ENCODE data around the gene EEF1AKMT3. TPM values are rescaled to one million over a fixed set of nuclear protein-coding genes. Genes with fewer than 3 reads are reported as not detected.

The EEF1AKMT3 gene
- total and polyA plus RNA-seq, 8 donors: 3.3 to 61.4 (median 9.2) TPM

DNA sequence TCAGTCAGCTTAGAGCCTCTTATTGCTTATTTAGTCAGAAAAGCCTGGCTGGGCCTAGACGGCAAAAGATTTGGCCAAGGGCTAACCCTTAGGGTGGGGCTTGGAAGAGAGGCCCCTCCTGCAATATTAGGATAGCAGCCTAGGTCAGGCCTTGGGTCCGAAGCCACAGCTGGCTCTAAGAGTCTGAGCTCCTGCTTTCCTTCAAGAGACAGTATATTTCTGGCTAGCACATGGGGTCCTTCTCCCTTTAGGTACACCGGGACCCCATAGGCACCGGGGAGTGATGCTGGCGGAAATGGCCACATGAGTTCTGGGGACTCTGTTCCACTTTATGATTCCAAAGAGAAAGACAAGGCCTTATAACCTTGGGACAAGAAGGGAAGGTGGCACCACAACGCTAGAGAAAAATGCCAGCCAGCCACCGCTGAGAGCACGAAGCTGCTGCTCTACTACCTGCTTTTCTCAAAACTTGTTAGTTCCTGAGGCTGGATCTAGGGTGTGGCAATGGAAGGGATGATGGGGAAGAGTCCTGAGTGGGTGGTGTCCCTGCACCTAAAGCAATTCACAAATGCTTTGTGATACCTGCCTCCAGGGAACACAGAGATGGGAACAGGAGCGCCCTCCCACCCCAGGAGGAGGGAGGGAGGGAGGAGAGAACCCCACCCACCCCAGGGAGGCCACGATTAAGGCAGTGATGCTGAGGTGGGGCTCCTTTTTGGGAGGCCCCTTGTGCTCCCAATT lies 49.2 kb downstream of the EEF1AKMT3 start:
- intact Hi-C loops (cut with DNase I; ENCODE audit: low total_unique reads): no loop called here
- H3K9me3 ChIP-seq: no peaks in the 10 kb centered on the region
- TF ChIP-seq POLR2A (IDR thresholded peaks at IDR 0.05): no peak
- TF ChIP-seq POLR2AphosphoS5 (IDR thresholded peaks at IDR 0.05): no peak
- TF ChIP-seq, protein P1, sequence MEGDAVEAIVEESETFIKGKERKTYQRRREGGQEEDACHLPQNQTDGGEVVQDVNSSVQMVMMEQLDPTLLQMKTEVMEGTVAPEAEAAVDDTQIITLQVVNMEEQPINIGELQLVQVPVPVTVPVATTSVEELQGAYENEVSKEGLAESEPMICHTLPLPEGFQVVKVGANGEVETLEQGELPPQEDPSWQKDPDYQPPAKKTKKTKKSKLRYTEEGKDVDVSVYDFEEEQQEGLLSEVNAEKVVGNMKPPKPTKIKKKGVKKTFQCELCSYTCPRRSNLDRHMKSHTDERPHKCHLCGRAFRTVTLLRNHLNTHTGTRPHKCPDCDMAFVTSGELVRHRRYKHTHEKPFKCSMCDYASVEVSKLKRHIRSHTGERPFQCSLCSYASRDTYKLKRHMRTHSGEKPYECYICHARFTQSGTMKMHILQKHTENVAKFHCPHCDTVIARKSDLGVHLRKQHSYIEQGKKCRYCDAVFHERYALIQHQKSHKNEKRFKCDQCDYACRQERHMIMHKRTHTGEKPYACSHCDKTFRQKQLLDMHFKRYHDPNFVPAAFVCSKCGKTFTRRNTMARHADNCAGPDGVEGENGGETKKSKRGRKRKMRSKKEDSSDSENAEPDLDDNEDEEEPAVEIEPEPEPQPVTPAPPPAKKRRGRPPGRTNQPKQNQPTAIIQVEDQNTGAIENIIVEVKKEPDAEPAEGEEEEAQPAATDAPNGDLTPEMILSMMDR (IDR thresholded peaks at IDR 0.05): no peak
- no peak for TF ChIP-seq EP300 (IDR thresholded peaks at IDR 0.05)
- peak overlapping the region in 3 of 5 donors; percentile 36 to 38 (median 38) for H3K27ac ChIP-seq
- no peak for DNase-seq
- H3K4me1 ChIP-seq: peaks cover 10 to 53% (median 33%) of the 10 kb centered on the region in 4 donors
- H3K27me3 ChIP-seq: no peaks in the 10 kb centered on the region
- no peak overlapping the region for H3K4me3 ChIP-seq
- 76 to 85% (median 84%) methylated on average over 10 of the region's 10 CpGs for WGBS, 5 donors
- peaks cover 67 to 84% (median 78%) of the 10 kb centered on the region in 4 donors for H3K36me3 ChIP-seq

- Histone ChIP-seq H3K27ac (peak overlapping the region in 3 of 5 donors; percentile 29 to 38 (median 36)), H3K27me3 (no peaks in the 10 kb centered on the region), H3K9me3 (no peaks in the 10 kb centered on the region), H3K36me3 (peaks cover 76 to 93% (median 87%) of the 10 kb centered on the region in 4 donors), H3K4me3 (no peak overlapping the region), H3K4me1 (peaks cover 3 to 44% (median 27%) of the 10 kb centered on the region in 4 donors)
- 81 to 87% (median 86%) methylated on average over 10 of the region's 10 CpGs for WGBS, 5 donors
- intact Hi-C loops (cut with DNase I; ENCODE audit: low total_unique reads): no loop called here
- DNase-seq: no peak
- no peak for TF ChIP-seq EP300 (IDR thresholded peaks at IDR 0.05)
- no peak for TF ChIP-seq POLR2AphosphoS5 (IDR thresholded peaks at IDR 0.05)
- no peak for TF ChIP-seq POLR2A (IDR thresholded peaks at IDR 0.05)
- TF ChIP-seq, protein P1 (IDR thresholded peaks at IDR 0.05): no peak
These were observed 50.1 kb downstream of the EEF1AKMT3 start for GRCh38 chr12:57822392-57823130.

GRCh38 chr12:57823131-57823907 lies 50.9 kb downstream of the EEF1AKMT3 start:
- TF ChIP-seq EP300 (IDR thresholded peaks at IDR 0.05): no peak
- TF ChIP-seq, protein P1 (IDR thresholded peaks at IDR 0.05): no peak
- TF ChIP-seq POLR2A (IDR thresholded peaks at IDR 0.05): no peak
- TF ChIP-seq POLR2AphosphoS5 (IDR thresholded peaks at IDR 0.05): no peak
- no peaks in the 10 kb centered on the region for H3K27me3 ChIP-seq
- no peak for DNase-seq
- peak overlapping the region in 3 of 5 donors; percentile 29 to 38 (median 36) for H3K27ac ChIP-seq
- peaks cover 0 to 46% (median 23%) of the 10 kb centered on the region in 4 donors for H3K4me1 ChIP-seq
- peaks cover 83 to 99% (median 94%) of the 10 kb centered on the region in 4 donors for H3K36me3 ChIP-seq
- intact Hi-C loops (cut with DNase I; ENCODE audit: low total_unique reads): no loop called here
- 84 to 87% (median 85%) methylated on average over 16 to 17 of the region's 17 CpGs for WGBS, 5 donors
- H3K9me3 ChIP-seq: no peaks in the 10 kb centered on the region
- no peak overlapping the region for H3K4me3 ChIP-seq

Data from stomach (tissue), 9 donors.